ENCODE results near the gene CTSF.
A peak's percentile ranks its signal among the peaks of the same experiment; 100 is the strongest.
"Not testable (repeated sequence)": the region's sequence is repeated elsewhere in the genome, so short reads cannot be mapped to it uniquely, and the experiment has no call there.

Gene CTSF

DNA sequence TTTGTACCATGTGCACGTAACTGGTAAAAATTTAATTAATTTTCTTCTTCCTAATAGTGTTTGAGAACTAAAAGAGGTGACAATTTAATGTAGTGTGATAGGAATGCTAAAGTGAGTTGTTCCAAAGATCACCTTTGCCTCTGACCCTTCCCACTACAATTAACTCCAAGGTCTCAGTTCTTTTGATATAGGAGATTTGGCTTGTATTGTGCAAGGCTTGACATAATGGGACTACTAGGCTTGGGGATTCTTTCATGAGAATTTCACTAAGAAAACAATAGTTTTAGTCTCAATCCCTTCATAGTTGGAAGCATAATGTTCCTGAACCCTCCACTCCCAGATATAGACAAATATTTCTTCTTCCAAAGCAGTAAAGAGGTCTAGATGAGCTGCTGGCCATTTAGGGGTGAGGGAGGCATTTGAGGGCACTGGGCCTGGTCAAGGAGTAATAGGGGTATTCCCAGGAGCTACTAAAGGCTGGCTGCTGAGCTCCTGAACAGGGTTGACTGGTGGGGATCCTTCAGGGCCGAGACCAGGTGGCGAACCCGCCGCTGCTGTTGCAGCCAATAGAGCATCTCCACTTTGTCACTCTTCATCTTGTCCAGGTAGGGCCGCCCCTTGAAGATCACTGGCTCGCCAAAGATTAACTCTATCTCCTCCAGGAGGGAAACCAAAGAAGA is 21.7 kb upstream of the CTSF start:
- no peak for FAIRE-seq
- DNase-seq (ENCODE audit: low spot score): no peak

DNA sequence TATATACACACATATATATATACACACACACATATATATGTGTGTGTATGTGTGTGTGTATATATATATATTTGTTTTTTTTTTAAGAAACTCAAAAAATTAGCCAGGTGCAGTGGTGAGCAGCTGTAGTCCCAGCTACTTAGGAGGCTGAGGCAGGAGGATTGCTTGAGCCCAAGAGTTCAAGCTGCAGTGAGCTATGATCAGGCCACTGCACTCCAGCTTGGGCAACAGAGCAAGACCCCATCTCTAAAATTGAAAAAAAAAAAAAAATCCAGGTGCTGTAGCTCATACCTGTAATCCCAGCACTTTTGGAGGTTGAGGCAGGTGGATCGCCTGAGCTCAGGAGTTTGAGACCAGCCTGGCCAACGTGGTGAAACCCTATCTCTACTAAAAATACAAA is 20.9 kb upstream of the CTSF start:
- not testable (repeated sequence) for FAIRE-seq; DNase-seq (ENCODE audit: low spot score)

DNA sequence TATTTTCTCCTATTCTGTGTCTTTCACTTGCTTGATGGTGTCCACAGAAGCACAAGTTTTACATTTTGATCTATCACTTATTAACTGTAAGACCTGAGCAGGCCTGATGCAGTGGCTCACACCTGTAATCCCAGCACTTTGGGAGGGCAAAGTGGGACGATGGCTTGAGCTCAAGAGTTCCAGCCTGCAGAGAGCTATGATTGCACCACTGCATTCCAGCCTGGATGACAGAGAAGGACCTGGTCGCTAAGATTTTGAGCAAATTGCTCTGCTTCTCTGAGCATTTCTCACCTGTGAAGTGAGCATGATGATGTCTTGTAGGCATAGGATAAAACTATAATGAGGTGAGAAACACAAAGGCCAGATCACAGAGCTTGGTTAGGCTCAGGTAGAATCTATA is 17.7 kb upstream of the CTSF start:
- no peak for FAIRE-seq

DNA sequence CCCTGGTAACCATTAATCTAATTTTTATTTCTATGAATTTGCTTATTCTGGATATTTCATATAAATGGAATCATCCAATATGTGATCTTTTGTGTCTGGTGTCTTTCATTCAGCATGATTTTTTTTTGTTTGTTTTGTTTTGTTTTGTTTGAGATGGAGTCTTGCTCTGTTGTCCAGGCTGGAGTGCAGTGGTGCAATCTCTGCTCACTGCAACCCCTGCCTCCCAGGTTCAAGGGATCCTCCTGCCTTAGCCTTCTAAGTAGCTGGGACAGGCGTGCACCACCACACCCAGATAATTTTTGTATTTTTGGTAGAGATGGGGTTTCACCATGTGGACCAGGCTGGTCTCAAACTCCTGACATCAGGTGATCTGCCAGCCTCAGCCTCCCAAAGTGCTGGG is 17.0 kb upstream of the CTSF start:
- not testable (repeated sequence) for FAIRE-seq

More for the DNA sequence above, 17.7 kb upstream of the CTSF start:
- no peak for DNase-seq (ENCODE audit: low spot score)

DNA sequence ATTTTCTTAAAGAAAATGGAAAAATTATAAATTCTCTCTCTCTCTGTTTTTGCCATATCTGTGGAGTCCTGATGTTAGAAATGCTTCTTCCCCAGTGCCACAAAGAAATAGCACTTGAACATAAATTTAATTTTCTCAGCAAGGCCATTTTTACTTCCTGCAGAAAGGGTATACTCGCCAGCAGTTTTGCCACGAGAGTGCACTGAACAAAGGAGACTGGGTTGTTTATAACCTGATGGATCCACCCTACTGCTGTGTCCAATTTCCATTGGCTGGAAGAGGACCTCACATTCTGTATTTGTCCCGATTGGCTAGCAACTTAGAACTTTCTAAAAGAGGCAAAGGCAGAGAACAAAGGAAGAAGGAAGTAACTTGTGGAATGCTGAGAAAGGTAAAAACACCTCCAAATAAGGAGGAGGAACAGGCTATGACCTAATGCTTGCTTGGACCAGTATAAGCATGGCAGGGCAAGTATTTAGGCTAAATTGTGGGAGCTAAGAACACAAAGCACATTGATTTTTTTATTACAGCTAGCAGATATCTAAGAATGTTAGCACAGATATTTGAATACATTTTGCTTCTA is 14.2 kb upstream of the CTSF start:
- not testable (repeated sequence) for DNase-seq (ENCODE audit: low spot score); FAIRE-seq

More for the DNA sequence above, 17.0 kb upstream of the CTSF start:
- DNase-seq (ENCODE audit: low spot score): not testable (repeated sequence)

- DNase-seq (ENCODE audit: low spot score) (no peak), FAIRE-seq (no peak)
Measured at GRCh38 chr11:66581261-66581660, 12.9 kb upstream of the CTSF start.

GRCh38 chr11:66580803-66581202 is 12.4 kb upstream of the CTSF start:
- FAIRE-seq (no peak), DNase-seq (ENCODE audit: low spot score) (no peak)

DNA sequence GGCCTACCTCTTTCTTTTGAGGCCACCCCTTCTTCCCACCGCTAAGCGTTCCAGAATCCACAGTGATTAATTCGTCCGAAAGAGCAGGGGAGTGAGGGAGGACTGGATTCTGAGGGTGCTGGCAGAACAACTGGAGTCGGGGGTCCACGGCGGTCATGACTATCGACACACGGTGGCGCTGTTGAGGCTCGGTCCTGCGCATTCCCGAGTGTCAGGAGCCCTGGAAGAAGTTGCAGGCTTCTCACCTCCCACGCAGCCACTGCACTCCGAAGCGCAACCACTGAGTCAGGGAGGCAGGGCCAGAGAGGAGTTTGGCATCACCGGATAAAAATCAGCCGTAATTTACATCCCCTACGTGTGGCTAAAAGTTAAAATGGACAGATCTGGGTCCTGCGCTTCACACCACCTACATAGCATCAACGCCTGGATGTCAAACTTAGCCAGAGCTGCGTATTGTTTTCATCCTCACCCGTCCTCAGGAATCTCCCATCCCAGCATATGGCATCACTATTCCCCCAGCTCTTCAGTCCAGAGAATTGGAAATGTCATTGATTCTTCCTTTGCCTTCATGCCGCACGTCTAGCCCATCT is 10.7 kb upstream of the CTSF start:
- peak; percentile 76 for DNase-seq (ENCODE audit: low spot score)
- no peak for FAIRE-seq

DNA sequence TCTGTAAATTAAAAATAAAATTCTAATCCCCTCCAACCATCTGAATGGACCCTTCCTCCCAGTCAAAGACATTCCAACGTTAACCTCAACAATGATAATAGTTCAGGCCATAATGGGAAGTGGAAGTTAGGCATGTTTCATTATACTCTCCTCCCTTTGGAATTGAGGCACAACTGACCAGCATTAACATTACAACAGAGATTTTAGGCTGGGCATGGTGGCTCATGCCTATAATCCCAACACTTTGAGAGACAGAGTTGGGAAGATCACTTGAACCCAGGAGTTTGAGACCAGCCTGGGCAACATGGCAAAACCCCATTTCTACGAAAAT is 2.4 kb upstream of the CTSF start:
- no peak for FAIRE-seq
- no peak for DNase-seq (ENCODE audit: low spot score)

DNA sequence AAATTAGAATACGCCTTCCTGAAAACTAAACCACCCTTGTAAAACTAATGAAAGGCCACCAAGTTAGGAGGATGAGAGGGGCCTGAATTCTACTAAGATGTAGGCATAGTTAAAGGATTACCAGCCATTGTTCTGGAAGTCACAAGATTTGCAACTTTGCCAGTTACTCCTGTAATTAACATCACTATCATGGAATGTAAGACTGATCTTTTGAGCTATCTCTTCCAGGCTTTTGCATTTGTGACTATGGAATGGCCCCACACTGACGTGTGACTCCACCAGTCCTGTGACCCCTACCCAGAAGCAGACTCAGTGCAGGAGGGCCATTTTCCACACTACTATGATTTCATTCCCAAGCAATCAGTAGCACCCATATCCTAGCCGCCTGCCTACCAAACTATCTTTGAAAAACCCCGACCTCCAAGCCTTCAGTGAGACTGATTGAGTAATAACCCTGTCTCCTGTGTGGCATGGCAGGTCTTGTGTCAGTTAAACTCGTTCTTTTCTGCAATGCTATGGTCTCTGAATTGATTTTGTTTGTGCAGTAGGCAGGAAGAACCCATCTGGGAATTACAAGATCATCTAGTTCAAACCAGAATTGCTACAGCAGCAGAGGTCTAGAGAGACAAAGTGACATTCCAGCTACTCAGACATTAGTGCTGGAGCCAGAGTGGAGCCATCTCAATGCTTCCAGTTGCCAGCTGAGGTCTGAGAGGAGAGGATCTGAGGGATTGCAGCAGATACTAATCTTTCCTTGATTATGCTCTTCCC is 1.9 kb upstream of the CTSF start:
- no peak for FAIRE-seq
- no peak for DNase-seq (ENCODE audit: low spot score)

DNA sequence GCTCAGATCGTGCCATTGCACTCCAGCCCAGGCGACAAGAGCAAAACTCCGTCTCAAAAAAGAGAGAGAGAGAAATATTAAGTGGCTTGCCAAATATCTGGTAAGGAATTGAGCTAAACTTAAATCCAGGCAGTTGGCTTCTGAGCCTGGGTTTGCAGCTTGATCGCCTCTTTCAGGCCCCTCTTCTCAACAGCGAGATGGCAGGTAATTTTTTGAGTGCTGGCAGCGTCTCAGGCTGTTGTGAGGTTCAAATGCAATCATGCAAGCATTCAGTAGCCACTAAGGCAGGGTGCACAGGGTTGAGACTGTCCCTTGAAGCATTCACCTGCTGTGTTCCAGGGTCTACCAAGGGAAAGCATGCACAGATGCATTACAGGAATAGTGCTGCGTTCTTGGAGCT is 670 bp upstream of the CTSF start:
- no peak for DNase-seq (ENCODE audit: low spot score)

DNA sequence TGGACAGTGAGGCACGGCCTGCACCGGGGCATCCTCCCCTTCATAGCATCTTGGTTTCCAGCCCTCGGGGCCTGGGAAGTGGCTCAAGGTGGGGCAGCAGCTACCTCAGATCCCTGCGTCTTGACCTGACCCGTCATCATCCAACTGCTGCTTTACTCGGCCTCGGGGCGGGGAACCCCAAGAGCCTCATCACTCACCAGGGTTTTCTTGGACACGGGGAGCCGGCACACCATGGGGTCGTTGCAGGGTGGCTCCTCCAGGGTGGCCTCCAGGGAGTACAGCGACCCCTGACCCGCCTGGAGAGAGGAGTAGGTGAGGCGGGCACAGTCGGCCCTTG is 651 bp downstream of the CTSF start:
- no peak for DNase-seq (ENCODE audit: low spot score)
- FAIRE-seq: no peak

More for the DNA sequence above, 670 bp upstream of the CTSF start:
- FAIRE-seq: no peak

DNA sequence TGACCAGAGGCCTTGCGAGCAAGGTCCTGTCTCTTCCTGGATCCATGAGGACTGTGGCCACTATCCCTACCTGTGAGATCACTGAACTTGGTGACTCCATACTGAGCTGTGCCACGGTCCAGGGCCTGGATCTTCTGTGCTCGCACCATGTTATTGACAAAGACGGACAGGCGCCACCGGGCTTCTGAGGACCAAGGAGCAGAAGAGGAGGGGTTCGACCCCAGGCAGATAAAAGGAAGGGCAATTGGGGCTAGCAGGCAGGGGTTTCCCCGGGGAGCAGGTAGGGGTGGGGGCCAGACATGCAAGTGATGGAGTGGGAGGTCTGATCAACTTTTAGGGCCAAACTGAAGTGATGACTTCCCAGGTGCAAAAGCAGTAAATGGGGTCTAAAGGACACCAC is 2.2 kb downstream of the CTSF start:
- DNase-seq (ENCODE audit: low spot score) (no peak), FAIRE-seq (no peak)

DNA sequence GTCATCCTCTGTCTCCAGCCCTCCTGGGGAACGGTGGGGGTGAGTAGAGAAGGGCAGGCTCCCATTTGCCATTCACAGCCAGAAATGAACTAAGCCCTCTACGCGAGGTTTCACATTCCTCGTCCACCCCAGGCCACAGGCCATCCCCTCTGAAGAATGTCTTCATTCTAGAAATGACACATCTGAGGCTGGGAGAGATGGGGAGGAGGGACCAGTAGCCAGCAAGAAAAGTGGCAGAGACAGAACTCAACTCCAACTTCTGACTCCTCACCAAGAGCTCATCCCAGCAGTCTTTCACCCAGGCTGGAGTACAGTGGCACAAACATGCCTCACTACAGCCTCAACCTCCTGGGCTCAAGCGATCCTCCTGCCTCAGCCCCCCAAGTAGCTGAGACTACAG is 3.4 kb downstream of the CTSF start:
- DNase-seq (ENCODE audit: low spot score): no peak
- no peak for FAIRE-seq

GRCh38 chr11:66564538-66564937 is 3.9 kb downstream of the CTSF start:
- no peak for DNase-seq (ENCODE audit: low spot score)

GRCh38 chr11:66563832-66564231 is 4.6 kb downstream of the CTSF start:
- FAIRE-seq (no peak), DNase-seq (ENCODE audit: low spot score) (no peak)

More at GRCh38 chr11:66564538-66564937, 3.9 kb downstream of the CTSF start:
- no peak for FAIRE-seq

- FAIRE-seq (no peak), DNase-seq (ENCODE audit: low spot score) (no peak)
Measured at GRCh38 chr11:66562907-66563583, 5.4 kb downstream of the CTSF start.

DNA sequence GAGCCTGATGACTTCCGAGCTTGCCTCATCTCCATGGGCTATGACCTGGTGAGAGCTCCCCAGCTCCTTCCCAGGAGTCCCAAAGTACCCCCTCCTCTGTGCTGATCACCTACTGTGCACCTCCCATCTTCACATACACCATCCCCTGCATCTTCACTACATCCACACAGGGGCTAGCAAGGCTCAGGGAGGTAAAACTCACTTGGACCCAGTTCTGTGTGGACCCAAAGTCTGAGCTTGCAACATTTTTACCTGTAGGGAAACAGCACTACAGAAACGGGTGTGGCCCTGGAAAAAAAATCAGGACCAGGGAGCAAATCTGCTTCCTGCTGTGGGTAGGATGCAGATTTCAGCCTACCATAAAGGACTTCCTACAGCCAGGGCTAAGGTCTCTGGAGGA is 6.1 kb downstream of the CTSF start:
- no peak for DNase-seq (ENCODE audit: low spot score)
- FAIRE-seq: no peak

GRCh38 chr11:66561975-66562248 is 6.5 kb downstream of the CTSF start:
- no peak for DNase-seq (ENCODE audit: low spot score)
- FAIRE-seq: no peak

GRCh38 chr11:66561178-66561974 is 7.0 kb downstream of the CTSF start:
- DNase-seq (ENCODE audit: low spot score) (no peak), FAIRE-seq (no peak)
